HL-60 (cell line): Measurements from ENCODE around the gene VDR.

Experiments
- GABPA ChIP-seq: IDR thresholded peaks from 2 replicates; pipeline ENCODE4 v1.6.1; 2012; ENCODE audit warnings: low read depth
- POLR2AphosphoS5 ChIP-seq: IDR thresholded peaks from 2 replicates; pipeline ENCODE4 v1.6.1; 2012; ENCODE audit warnings: low read depth
- TF ChIP-seq, protein P1 (sequence below): IDR thresholded peaks from one replicate; pipeline ENCODE4 v1.5.1; 2011; ENCODE audit warnings: low read length, control low read depth, inconsistent platforms; ENCODE audit not compliant: insufficient read depth

DNA sequence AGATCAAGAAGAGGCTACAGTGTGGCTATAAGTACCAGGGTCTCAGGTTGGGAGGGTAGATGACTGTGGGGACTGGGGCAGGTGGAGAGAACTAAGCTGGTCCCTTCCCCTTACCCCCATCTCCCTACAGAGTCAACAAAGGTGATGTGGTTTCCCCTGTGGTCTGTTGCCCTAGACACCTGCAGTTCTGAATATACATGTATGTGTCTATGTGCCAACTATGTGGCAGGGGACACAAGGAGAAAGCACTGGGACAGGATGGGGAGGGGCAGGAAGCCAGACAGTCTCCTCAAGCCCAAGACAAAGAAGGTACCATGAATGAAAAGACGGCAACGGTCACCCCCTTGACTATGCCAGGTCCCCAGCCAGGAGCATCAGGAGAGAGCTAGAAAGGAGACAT is 80.6 kb downstream of the VDR start:
- no peak for TF ChIP-seq POLR2AphosphoS5
- TF ChIP-seq, protein P1, sequence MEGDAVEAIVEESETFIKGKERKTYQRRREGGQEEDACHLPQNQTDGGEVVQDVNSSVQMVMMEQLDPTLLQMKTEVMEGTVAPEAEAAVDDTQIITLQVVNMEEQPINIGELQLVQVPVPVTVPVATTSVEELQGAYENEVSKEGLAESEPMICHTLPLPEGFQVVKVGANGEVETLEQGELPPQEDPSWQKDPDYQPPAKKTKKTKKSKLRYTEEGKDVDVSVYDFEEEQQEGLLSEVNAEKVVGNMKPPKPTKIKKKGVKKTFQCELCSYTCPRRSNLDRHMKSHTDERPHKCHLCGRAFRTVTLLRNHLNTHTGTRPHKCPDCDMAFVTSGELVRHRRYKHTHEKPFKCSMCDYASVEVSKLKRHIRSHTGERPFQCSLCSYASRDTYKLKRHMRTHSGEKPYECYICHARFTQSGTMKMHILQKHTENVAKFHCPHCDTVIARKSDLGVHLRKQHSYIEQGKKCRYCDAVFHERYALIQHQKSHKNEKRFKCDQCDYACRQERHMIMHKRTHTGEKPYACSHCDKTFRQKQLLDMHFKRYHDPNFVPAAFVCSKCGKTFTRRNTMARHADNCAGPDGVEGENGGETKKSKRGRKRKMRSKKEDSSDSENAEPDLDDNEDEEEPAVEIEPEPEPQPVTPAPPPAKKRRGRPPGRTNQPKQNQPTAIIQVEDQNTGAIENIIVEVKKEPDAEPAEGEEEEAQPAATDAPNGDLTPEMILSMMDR, result no peak
- TF ChIP-seq GABPA, result no peak
